HG03460 (cell line): ENCODE results near the gene ANKRD40CL.

Experiments used
- ATAC-seq: cut with Tn5 transposase; IDR thresholded peaks from one replicate; pipeline ENCODE4 v1.9.1; 2021; ENCODE audit not compliant: unreplicated experiment

The ANKRD40CL gene

DNA sequence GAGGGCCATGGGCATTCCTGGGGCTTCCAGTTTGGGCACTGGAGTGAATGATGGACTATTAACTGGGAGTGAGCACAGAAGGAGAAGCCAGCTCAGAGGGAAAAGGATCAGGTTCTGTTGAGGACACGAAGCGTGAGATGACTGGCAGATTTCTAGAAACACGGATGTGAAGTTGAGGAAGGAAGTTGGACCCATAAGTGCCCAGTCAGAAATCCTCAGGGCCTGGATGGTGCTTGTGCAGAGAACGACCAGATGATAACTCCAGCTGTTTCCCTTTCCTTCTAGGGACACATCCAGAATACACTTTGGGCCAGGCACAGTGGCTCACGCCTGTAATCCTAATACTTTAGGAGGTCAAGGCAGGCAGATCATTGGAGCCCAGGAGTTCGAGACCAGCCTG lies 23.3 kb upstream of the ANKRD40CL start:
- ATAC-seq: no peak

DNA sequence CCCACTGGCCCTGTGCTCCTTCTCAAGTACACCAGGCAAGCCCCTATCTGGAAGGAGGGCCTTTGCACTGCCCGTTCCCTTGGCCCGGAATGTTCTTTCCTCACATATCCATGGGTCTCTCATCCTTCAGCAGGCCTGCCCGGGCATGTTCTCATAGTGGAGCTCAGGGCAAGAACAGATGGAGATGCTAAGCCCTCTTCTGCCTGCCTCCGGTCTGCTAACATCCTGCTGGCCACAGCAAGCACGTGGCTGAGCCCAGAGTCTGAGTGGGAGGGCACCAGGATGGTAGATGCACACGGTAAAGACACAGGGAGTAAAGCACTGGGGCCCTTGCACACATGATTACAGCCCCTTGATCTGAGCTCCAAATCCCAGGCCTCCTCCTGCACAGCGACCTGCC lies 19.8 kb upstream of the ANKRD40CL start:
- ATAC-seq: no peak

DNA sequence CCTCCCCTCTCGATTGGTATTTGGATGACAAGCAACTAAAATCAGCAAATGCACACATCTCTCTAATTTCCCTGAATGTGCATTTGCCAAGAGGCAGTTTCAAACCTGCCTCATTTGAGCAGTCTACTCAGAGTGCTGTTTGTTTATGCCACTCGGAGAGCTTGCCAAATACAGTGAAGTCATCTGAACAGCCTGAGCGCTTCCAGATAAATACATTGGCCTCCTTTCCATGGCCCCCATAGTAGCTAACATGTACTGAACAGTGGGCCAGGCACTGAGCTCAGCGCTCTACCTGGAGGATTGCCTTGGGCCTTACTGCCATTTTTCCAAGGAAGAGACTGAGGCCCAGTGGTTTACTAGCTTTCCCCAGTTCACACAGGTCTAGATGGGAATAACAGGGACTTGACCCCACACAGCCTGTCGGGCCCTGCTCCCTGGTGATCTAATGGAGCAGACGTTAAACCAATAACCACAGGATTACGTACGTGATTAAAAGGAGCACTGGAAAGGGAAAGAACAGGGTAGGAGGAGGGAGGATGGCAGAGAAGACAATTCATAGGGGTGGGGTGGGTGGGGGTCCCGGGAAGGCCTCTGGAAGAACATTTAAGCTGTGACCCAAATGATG lies 18.7 kb upstream of the ANKRD40CL start:
- no peak for ATAC-seq

DNA sequence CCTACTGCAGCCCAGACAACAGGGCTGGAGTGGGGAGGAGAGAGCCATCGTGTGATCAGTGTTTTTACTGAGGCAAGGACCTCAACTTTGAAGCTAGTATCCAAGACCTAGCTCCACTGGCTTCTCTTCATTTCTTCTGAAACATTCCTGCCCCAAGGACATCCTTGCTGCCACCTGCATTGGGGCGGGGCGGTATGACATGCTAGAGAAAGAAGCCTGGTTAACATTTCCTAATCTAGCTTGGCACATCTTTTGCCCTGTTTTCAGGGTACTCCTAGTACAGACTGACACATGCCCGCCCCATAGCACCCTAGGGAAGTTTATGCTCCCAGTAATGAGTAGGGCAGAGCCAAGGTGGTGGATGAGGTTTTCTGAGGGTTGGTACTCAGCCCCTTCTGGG lies 17.8 kb upstream of the ANKRD40CL start:
- no peak for ATAC-seq

DNA sequence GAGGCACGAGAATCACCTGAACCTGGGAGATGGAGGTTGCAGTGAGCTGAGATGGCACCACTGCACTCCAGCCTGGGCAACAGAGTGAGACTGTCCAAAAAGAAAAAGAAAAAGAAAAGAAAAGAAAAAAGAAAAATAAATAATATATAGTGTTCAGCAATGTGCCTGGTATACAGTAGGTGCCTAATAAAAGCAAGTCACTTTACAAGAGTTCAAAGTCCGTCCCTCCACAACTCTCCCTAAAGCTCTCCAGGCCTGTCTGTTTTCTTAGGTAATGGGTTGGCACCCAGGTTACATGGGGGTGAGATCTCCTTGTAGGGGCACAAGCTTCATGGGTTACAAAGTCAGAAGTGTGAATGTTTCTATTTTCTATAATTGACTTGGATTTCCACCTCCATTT lies 16.6 kb upstream of the ANKRD40CL start:
- ATAC-seq: no peak

DNA sequence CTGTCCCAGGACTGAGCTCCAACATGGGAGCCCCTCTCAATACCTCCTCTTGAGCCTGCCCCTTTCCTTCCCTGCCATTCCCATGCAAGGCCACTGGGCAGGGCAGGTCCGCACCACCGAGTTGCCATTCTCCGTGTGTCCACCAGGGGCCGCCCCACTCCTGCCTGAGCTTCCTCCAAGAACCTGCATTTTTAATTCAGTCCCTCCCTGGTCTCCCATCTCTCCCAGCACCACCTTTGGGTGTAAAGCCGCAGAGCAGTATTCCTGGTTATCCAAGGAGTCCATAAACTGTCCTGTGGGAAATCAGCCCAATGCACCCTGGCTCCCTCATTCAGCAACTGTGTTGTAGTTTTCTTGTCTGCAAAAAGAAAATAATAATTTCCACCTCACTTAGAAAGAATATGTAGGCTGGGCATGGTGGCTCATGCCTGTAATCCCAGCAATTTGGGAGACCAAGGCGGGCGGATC lies 15.9 kb upstream of the ANKRD40CL start:
- no peak for ATAC-seq

DNA sequence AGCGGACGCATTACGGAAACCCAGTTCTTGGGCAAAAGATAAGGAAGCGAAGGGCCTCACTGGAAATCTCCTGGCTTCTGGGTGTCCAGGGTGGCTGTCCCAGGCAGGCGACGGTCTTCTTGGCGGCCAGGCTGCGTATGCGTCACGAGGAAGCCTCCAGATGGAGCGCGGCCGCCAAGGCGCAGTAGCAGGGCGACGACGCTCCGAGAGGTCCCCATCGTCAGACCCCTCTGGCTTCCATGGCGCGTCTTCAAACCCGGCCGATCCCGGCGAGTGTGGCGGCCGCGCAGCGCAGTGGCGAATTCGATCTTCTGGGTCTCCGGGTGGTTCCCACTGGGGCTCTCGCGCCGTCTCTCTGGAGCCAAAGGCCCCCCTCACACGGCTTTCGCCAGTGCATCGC lies 13.8 kb upstream of the ANKRD40CL start:
- no peak for ATAC-seq

DNA sequence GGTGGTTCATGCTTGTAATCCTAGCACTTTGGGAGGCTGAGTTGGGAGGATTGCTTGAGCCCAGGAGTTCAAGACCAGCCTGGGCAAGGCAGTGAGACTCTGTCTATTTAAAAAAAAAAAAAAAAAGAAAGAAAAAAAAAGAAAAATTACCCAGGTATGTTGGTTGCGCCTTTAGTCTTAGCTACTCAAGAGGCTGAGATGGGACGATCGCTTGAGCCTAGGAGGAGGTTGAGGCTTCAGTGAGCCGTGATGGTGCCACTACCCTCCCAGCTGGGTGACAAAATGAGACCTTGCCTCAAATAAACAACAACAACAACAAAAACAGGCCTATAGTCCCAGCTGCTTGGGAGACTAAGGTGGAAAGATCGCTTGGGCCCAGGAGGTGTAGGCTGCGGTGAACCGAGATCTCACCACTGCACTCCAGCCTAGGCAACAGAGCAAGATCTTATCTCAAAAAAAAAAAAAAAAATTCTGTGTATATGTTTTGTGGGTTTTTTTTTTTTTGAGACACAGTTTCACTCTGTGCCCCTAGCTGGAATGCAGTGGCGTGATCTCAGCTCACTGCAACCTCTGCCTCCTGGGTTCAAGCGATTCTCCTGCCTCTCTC lies 12.5 kb upstream of the ANKRD40CL start:
- ATAC-seq: no peak

DNA sequence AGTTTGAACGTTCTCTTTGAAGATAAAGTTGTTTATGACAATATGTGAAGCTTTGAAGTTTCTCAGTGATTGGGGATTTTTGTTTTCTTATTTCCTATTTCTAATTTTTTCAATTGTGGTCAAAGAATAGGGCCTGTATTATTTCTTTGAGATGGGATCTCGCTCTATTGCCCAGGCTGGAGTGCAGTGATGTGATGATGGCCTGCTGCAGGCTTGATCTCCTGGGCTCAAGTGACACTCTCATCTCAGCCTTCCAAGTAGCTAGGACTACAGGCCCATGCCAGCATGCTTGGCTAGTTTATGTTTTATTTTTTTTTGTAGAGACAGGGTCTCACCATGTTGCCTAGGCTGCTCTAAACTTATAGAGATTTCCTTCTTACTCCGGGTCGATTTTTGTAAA lies 11.7 kb upstream of the ANKRD40CL start:
- no peak for ATAC-seq

DNA sequence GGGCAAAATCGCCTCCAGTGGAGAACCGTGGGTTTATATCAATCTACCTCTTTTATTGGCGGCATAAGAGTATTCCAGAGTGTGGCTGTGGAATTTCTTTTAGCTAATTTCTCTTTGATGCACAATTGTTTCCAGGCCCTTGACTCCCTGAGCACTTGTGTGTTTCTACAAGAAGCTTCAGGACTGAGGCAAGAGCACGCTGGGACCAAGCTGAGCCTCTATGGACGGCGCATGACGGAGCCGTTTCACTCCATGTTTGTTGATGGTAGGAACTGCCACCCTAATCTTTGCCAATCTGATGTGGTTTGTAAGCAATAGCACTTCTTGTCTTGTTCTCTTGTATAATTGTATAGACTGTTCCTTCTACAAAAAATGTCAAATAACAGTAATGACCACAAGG lies 11.2 kb upstream of the ANKRD40CL start:
- ATAC-seq: no peak

DNA sequence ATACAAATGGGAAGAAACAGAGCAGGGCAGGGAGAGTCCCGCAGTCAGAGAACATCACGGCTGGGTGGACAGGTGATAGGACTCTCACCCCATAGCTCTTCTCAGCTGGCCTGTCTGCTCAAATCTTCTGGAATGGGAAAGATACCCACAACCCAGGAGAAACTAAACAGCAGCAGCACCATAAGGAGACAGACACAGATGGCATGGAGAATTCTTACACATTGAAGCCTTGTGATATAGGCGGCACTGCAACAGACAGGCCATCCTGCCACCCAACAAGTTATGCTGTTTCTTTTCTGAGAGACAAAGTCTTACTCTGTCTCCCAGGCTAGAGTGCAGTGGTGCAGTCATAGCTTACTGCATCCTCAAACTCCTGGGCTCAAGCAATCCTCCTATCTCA lies 8.6 kb upstream of the ANKRD40CL start:
- no peak for ATAC-seq

DNA sequence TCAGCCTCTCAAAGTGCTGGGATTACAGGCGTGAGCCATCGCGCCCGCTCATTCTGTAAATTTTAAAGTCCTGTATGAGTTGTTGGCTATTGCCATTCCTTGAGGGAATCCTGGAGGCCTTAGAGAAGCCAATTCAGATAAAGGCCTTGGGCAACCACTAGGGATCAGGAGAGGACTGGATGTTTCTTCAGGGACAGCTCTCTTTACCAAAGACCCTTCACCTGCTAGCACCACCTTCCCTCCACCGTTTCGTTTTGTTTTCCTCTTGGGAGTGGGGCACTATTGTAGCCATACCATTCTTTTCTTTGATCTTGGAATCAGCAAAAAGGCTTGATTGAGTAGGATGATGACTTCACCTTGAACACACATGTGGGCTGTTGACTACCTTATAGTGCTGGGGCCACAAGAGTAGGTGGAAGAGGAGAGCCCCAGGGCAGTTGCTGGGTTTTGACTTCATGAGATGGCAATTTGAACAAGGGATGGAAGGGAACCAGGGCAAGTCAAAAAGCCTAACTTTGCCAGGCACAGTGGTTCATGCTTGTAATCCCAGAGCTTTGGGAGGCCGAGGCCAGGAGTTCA lies 7.0 kb upstream of the ANKRD40CL start:
- ATAC-seq: no peak

DNA sequence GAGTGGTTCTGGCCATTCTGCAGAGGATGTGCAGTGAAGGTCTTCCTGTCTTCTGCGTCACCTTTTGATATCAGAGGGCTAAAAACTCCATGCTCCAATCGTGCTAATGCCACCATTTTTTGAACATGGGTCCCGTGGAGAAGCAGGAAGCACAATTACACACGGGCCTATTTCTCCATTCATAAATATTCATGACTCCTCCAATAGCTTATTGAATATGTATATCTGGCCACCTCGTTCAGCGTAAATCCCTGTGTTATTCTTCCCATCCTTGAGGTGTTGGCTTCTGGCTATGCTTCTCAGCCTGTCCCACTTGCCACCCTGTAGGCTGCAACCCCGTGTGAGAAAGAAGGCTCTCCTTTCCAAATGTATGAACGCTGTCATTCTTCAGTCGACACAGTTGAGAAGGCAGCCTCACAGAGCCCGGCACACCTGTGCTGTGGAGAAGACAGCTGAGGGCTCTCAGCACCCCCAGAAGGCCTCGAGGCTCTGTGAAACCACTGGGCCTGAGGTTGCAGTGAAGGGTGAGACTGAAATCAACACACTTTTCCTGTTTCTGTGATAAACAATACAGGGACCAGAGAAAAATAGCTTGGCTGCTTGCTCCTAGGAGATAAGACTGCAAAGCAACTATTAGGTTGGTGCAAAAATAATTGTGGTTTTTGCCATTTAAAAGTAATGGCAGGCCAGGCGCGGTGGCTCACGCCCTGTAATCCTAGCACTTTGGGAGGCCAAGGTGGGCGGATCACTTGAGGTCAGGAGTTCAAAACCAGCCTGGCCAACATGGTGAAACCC lies 4.9 kb upstream of the ANKRD40CL start:
- ATAC-seq: no peak

DNA sequence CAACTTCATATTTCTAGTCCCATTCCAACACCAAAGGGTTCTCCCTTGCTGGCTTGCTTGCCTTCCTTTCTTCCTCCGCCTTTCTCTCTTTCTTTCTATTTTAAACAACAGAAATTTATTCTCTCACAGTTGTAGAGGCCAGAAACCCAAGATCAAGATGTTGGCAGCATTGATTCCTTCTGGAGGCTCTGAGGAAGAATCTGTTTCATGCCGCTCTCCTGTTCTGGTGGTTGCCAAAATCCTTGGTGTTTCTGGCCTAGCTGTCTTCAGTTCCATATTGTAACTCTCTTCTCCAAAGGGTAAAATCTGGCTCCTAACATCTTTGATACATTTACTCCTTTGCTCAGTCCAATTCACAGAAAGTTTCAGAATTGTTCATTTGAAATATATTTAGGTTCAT lies 3.0 kb upstream of the ANKRD40CL start:
- no peak for ATAC-seq

DNA sequence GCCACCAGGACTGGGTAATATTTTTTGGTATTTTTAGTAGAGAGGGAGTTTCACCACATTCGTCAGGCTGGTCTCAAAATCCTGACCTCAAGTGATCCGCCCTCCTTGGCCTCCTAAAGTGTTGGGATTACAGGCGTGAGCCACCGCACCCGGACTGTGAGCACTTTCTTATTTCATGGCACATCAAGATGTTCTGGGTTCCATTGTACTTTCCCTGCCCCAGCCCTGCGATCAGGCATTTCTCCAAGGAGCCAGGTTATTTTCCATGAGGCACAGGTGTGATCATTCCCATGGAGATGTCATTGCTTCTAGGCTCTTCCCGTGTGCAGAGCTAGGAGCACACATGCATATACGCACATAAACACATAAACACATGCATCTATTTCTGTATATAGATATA lies 2.6 kb upstream of the ANKRD40CL start:
- no peak for ATAC-seq

DNA sequence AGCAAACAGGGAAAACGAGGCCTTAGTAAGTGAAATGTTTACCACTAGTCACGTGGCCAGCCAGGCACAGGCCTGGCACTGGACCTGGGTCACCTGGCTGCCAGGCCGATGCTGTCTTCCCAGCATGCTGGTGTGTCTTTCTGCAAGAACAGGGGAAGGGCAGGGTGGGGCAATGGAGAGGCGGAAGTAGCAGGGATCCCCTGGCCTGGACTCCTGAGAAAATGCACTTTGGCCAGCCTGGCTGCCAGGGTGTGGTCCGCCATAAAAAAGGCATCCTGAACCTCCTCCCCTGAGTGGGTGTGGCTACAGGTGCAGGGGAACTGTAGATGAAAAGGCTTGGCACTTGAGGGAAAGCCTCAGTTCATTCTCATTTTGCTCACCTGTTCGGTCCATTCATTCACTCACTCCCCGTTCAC lies 1.0 kb upstream of the ANKRD40CL start:
- ATAC-seq: no peak

DNA sequence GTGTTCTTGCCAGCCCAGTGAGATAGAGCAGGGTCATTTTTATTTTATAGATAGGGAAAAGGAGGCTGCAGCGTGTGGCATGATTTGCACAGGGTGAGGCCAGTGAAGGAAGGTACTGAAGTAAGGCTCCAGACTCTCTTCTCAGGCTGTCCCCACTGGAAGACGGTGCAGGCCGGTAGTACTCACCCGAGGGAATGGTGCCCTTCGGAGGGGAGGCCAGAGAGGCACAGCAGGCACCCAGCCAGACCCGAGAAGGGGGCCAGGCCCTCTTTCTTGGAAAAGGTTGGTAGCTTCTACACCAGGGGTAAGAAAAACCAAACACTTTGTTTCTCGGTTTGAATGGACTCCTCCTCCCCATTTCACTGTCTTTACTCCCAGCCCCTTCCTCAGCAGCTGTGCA lies 288 bp downstream of the ANKRD40CL start:
- ATAC-seq: no peak

DNA sequence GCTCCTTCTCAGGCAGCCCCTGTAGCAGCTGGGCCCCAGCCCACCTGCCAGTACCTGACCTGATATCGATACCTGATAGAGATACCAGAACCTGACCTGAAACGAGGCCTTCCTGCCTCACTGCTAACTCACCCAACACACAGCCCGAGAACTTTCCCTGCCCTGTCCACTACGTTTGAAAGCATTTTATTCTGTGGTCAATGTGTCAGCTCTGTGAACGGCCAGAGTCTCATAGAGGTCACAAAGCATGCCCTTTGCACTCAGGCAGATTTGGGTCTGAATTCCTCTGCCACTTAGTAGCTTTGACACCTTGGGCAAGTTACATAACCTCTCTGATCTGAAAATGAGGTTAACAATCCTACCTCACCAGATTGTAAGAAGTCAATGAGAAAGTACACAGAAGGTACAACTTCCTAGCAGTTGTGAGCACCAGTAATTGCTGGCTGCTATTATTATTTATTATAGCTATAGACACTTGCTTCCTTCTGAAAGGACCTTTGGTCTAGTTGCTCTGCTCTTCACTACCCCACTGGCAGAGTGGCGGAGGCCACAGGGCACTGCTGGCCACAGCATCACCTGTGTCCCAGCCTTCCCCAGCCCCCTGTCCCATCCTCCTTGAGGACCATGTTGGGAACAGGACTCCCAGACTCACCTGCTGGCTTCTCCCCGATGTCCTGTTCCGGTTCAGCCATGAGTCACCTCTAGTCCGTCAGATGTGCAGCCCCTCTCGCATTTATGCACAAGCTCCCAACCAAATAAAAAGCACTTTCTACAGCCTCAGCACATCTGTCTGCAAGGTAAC lies 895 bp downstream of the ANKRD40CL start:
- ATAC-seq: no peak

DNA sequence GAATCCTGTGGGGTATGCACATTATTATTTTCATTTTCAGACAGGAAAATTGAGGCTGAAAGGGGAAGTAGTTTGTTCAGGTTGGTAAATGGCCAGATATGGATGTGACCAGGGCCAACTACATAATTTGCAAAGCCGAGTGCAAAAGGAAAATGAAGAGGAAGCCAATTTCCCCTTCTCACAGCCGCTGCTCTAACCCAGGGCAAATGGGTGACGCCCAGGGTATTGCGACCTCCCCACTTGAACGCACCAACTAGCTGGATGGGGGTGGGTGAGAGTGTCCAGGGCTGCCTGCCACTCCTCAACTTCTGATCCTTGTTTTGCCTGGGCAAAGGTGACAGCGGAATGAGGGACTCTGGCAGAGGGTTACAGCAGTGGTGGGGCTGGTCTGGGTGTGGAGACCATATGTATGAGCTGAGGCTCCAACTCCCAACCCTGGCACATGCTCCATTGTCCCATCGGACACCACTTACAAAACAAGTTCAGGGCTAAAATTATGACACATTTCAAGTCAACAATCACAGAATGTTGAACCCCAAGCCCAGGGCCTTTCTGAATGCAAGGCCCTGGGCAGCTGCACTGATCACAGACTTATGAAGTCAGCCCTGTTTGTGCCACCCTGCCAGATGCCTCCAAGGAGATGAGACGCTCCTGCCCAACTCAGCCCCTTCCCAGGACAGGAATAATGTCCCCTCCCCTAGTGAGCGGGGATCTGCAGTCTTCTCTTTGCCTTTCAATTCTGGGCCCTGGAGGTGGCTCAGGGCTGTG lies 1.7 kb downstream of the ANKRD40CL start:
- ATAC-seq: no peak

DNA sequence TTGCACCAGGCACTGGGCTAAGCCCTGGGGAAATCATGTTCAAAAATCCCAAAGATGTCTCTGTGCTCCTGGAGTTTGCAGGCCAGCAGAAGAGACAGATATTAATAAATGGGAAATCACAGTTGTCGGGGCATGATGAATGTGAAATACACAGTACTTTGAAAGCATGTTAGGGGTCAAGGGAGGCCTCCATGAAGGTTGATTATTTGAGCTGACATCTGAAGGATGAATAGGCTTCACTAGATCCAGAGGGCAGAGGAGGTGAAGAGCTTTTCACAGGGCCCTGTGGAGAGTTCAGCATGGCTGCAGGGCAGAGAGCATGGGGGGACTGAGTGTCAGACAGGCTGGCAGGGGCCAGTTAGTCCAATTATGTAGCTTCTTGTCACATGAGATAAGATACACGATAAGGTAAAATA lies 2.6 kb downstream of the ANKRD40CL start:
- no peak for ATAC-seq
